Keratinocyte (primary cell): ENCODE results near the gene FGGY.

Source experiments
- CTCF ChIP-seq, 3 experiments: IDR thresholded peaks in 1 of 3; conservative IDR thresholded peaks in 1 of 3; optimal IDR thresholded peaks in 1 of 3; 2 replicates in 2 of 3; 3 replicates in 1 of 3; pipeline versions ENCODE3 to v1.5.1; 2011; ENCODE audit warnings: low read length in 3 of 3, mild to moderate bottlenecking in 3 of 3, moderate library complexity in 2 of 3, control low read depth in 1 of 3, inconsistent platforms in 1 of 3; ENCODE audit not compliant: insufficient read depth in 2 of 3; ENCODE audit errors: extremely low read depth in 1 of 3
- EZH2 ChIP-seq: IDR thresholded peaks from one replicate; pipeline ENCODE4 v1.6.1; 2012; ENCODE audit warnings: inconsistent platforms, mild to moderate bottlenecking, low read length, moderate library complexity

- no peak for TF ChIP-seq CTCF (optimal IDR thresholded peaks at IDR 0.05 in 1 of 3, IDR thresholded peaks at IDR 0.05 in 1 of 3, conservative IDR thresholded peaks at IDR 0.05 in 1 of 3; ENCODE audit: extremely low read depth in 1 of 3, insufficient read depth in 2 of 3, low read length in 3 of 3)
- TF ChIP-seq EZH2: no peak
Measured at GRCh38 chr1:59302871-59303270, 6.0 kb downstream of the FGGY start.
